GM21529 (cell line): ENCODE results near the gene ASXL1.
"Not testable (repeated sequence)": the region's sequence is repeated elsewhere in the genome, so short reads cannot be mapped to it uniquely, and the experiment has no call there.

Experiments used
- ATAC-seq: cut with Tn5 transposase; IDR thresholded peaks from one replicate; pipeline ENCODE4 v1.9.1; 2021; ENCODE audit not compliant: unreplicated experiment

ASXL1 gene

GRCh38 chr20:32336918-32337347, 21.2 kb upstream of the ASXL1 start:
- no peak for ATAC-seq

GRCh38 chr20:32337937-32338661, 20.0 kb upstream of the ASXL1 start:
- ATAC-seq: no peak

- ATAC-seq: no peak
Observed at GRCh38 chr20:32338665-32339064, 19.5 kb upstream of the ASXL1 start.

GRCh38 chr20:32339116-32339515, 19.0 kb upstream of the ASXL1 start:
- no peak for ATAC-seq

GRCh38 chr20:32341053-32341452, 17.1 kb upstream of the ASXL1 start:
- not testable (repeated sequence) for ATAC-seq

- no peak for ATAC-seq
Observed at GRCh38 chr20:32343439-32343838, 14.7 kb upstream of the ASXL1 start.

- ATAC-seq: no peak
Observed at GRCh38 chr20:32344835-32345506, 13.2 kb upstream of the ASXL1 start.

- no peak for ATAC-seq
Observed at GRCh38 chr20:32348207-32348606, 9.9 kb upstream of the ASXL1 start.

GRCh38 chr20:32350421-32350820, 7.7 kb upstream of the ASXL1 start:
- no peak for ATAC-seq

- no peak for ATAC-seq
Observed at GRCh38 chr20:32352121-32352720, 5.9 kb upstream of the ASXL1 start.

- ATAC-seq: no peak
Observed at GRCh38 chr20:32353848-32354496, 4.2 kb upstream of the ASXL1 start.

- ATAC-seq: peak; percentile 16
Observed at GRCh38 chr20:32354592-32355416, 3.3 kb upstream of the ASXL1 start.

GRCh38 chr20:32355417-32355841, 2.7 kb upstream of the ASXL1 start:
- ATAC-seq: peak; percentile 33

GRCh38 chr20:32355907-32356621, 2.1 kb upstream of the ASXL1 start:
- not testable (repeated sequence) for ATAC-seq

- ATAC-seq: no peak
Observed at GRCh38 chr20:32356622-32357374, 1.3 kb upstream of the ASXL1 start.

GRCh38 chr20:32357375-32357868, 709 bp upstream of the ASXL1 start:
- ATAC-seq: no peak

- ATAC-seq: no peak
Observed at GRCh38 chr20:32358632-32358882, 426 bp downstream of the ASXL1 start.

- no peak for ATAC-seq
Observed at GRCh38 chr20:32358883-32359632, 927 bp downstream of the ASXL1 start.
